B cell (primary cell): ENCODE data around the gene NR3C2.

ENCODE experiments used
- EZH2 ChIP-seq: IDR thresholded peaks from 2 replicates; pipeline ENCODE4 v1.6.1; 2012; ENCODE audit warnings: borderline replicate concordance, low read depth, mild to moderate bottlenecking, moderate library complexity, low read length; ENCODE audit not compliant: insufficient read depth, poor library complexity, severe bottlenecking
- TF ChIP-seq, protein P1 (sequence below): fragments of 200-600 bp; IDR thresholded peaks from one replicate; pipeline ENCODE4 v1.8.0; 2022; ENCODE audit warnings: antibody characterized with exemption, mild to moderate bottlenecking

DNA sequence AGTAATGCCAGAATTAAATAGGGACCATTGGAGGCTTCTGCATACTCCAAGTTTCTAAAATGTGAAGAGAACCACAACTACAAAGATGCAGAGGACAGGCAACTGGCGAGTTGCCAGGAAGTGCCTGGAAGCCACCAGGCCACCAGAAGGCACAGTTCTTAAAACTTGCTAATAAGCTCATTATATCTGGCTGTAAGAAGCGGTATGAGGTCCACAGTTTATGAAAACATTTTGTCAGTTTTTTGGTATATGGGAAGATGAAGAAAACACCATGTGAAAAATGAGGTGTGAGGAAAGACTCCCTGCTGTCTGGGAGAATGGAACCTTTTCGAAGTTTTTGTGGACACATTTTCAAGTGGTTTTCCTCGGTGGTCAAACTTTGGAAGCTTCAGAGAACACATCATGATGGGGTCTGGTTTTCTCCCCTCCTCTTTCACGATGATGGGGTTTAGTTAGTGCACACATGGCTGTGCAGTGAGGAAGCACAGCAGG is 202.7 kb downstream of the NR3C2 start:
- TF ChIP-seq, protein P1, sequence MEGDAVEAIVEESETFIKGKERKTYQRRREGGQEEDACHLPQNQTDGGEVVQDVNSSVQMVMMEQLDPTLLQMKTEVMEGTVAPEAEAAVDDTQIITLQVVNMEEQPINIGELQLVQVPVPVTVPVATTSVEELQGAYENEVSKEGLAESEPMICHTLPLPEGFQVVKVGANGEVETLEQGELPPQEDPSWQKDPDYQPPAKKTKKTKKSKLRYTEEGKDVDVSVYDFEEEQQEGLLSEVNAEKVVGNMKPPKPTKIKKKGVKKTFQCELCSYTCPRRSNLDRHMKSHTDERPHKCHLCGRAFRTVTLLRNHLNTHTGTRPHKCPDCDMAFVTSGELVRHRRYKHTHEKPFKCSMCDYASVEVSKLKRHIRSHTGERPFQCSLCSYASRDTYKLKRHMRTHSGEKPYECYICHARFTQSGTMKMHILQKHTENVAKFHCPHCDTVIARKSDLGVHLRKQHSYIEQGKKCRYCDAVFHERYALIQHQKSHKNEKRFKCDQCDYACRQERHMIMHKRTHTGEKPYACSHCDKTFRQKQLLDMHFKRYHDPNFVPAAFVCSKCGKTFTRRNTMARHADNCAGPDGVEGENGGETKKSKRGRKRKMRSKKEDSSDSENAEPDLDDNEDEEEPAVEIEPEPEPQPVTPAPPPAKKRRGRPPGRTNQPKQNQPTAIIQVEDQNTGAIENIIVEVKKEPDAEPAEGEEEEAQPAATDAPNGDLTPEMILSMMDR: no peak
- no peak for TF ChIP-seq EZH2
